ENCODE results near the gene DPH5.
"Not testable (repeated sequence)": the region's sequence is repeated elsewhere in the genome, so short reads cannot be mapped to it uniquely, and the experiment has no call there.

DPH5 gene

DNA sequence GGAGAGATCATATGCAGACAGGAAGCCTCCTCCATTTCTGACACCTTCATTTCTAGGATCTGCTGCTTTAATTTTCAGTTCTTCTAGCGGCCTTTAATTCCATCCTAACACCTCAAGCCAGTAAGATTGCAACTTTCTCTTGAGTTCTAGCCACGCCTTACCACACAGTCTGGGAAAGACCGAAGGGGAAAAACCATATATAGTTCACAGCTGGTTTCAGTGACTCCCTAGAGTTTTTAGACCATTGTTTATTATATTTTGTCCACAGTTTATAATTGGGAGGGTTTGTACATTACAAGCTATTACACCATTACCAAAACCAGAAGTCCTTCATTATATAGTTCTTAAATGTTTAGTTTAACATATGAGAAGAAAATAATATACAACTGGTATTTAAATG is 37.5 kb downstream of the DPH5 start:
- DNase-seq (ENCODE audit: low read depth in 2 of 2), result no peak

DNA sequence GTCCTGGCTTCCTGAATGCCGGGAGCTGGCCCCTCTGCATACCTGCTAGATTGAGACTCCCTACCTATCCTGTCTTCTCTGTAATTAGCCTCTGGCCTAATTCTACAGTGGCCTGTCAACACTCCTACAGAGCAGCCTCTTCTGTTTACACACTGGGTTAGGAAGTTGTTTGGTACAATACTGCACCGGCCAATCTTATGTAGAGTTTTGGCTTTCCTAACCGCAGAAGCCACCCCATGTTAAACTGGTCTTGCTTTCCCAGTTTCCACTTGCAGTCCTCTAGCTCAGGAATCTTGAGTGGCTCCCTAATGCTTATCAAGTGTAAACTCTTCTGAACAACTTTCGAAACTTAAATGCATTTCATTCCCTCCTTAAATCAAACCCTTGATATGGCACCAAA is 42.8 kb downstream of the DPH5 start:
- no peak for DNase-seq (ENCODE audit: low read depth in 2 of 2)

GRCh38 chr1:100979631-100980030 is 46.0 kb downstream of the DPH5 start:
- DNase-seq (ENCODE audit: low read depth in 2 of 2), result no peak

DNA sequence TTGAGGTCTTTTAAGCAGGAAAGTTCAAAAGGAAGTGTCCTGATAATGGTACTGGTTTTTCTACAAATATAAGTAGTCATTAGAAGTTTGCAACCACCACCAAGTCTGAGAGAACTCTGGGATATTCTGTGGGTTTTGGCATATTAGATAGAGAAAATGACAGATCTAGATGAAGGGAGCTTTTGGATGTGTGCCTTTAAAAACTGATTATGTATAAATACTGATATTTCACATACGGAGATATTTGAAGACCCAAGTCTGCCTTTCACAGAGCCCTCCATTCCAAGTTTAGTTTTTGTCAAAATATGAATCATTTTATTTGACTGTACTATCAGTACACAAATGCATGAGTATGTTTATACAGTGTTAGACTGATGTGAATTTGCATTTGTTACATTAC is 48.6 kb downstream of the DPH5 start:
- no peak for DNase-seq (ENCODE audit: low read depth in 2 of 2)

DNA sequence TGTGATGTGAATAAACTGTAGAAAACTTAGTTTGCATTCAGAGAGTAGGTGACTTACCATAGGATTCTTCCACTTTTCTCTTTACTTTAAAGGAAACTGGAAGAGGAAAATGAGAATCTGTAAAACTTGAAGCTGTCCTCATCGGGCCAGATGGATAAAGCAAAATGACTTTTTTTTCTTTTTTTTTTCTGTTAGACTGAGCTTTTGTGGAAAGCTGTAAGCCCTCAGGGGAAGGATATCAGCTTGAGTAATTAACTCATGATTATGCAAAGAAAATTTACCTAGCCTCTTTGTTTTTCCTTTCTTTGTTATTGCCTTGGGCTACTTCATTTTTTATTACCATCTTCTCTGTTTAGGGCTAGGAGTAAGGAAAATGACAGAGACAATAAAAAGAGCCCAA is 53.4 kb downstream of the DPH5 start:
- no peak for DNase-seq (ENCODE audit: low read depth in 2 of 2)

DNA sequence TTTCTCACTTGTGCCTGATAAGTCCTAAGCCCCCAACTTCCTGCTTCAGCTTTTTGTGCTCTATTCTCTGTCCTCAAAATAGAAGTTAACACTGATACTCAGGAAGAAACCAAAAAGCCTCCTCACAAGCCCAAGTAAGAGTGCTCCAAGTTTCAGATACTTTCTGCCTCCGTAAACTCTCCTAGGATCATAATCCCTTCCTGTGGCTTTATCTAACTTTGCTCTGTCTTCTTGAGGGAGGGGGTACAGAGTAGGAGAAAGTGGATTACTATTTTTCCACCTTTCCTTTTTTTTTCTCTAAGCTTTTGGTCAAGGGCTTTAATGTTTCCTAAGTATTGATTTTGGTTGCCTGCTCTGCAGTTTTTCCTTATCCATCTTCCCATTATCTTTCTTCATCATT is 54.6 kb downstream of the DPH5 start:
- DNase-seq (ENCODE audit: low read depth in 2 of 2), result no peak

DNA sequence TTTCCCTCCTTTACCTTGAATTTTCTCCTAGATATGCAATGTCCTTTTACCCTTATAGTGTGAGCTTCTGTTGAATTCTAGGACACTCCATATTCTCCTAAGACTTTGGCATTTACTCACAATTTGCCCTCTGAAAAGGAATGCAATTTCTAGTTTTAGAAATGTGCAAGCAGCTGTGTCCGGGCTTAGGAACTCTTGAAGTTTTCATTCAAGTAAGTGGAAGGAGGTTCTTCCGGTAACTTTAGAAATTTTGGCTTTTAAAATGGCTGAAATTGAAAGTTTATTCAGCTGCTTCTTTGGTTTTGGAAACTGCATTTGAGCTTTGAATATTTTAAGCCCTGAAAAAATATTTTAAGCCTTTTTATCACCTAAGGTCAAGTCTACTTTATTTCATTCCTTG is 56.3 kb downstream of the DPH5 start:
- no peak for DNase-seq (ENCODE audit: low read depth in 2 of 2)

DNA sequence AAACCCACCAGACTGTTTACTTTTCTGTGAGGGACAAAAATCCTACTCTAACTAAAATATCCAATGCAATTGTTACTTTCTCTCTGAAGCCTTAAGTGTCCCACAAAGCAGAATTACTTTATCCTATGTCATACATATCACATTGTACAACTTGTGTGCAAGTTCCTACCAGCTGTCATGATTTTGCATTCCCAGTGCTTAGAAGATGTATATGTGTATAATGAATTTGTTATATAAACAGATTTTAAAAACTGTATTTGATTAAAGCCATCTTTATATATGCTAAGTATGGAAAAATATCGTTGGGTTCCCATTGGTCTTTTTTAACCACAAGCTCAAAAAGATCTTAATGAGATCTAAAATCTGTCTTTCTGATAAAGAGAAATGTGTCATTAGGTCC is 57.0 kb downstream of the DPH5 start:
- no peak for DNase-seq (ENCODE audit: low read depth in 2 of 2)

DNA sequence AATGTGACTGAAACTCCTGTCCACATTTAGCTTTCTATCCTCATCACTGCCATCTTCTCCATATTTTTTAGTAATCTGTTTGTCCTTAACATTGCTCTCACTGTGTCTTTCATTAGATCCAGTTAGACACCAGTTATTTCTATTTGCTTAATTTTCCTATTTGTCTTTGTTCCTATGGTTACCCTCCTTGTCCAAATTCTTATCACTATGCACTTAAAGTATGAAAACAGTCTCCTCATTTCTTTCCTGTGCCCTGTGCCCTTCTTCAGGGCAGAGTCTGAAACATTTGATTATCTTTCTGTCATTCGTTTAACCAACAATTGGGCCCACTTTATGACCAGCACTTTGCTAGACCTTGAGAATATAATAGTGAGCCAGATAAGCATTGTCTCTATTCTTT is 65.5 kb downstream of the DPH5 start:
- no peak for DNase-seq (ENCODE audit: low read depth in 2 of 2)

- DNase-seq (ENCODE audit: low read depth in 2 of 2), result no peak
Observed at GRCh38 chr1:100959502-100960060, 66.0 kb downstream of the DPH5 start.

DNA sequence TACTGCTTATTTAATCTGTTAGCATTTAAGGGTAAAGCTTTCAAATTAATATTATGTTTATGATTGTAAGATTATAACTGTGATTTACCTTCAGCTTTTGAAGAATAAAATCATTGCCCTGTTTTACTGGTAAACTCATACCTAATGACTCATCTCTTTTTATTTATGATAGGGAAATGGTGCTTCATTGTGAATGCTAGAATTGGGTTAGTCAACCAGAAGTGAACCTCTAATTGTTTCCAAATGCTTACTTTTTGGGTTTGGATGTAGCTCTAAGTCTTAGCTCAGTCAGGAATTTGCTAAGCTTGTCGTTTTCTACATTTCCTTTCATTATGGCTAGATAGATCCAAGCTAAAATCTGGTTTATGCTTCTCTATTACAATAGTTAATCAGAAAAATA is 70.3 kb downstream of the DPH5 start:
- no peak for DNase-seq (ENCODE audit: low read depth in 2 of 2)

- DNase-seq (ENCODE audit: low read depth in 2 of 2), result no peak
Observed at GRCh38 chr1:100953960-100954730, 71.4 kb downstream of the DPH5 start.

DNA sequence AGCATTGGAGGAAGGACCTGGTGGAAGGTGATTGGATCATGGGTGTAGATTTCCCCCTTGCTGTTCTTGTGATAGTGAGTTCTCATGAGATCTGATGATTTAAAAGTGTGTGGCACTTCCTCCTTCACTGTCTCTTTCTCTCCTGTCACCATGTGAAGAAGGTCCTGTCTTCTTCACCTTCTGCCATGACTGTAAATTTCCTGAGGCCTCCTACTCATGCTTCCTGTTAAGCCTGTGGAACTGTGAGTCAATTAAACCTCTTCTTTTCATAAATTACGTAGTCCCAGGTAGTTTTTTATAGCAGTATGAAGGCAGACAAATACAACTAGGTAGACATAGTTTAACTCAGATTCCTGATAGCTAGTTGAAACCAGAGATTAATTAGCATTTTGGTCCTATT is 72.6 kb downstream of the DPH5 start:
- not testable (repeated sequence) for DNase-seq (ENCODE audit: low read depth in 2 of 2)

DNA sequence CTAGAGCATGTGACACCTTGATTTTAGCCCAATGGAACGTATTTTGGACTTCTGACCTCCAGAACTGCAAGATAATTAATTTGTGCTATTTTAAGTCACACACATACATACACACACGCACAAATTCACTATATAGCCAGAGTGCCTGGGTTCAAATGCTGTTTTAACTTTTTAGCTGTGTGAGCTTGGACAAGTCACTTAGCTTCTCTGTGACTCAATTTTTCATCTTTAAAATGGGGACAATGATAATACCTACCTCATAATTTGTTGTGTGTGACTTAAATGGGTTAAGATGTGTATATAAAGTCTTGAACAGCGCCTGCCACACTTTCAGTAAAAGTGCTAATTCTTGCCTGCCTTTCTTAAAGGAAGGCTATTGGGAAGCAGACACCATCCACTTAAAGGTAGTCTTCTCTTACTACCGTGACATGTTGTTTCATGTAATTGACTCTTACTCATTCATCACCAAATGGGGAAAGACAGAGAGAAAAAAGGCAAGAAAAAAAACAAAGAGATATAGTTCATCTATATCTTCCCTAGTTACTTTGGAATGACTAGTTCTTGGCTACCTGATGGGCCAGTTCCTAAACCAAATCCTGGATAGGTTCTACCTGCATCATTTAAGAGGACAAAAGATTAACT is 73.4 kb downstream of the DPH5 start:
- no peak for DNase-seq (ENCODE audit: low read depth in 2 of 2)

- DNase-seq (ENCODE audit: low read depth in 2 of 2), result no peak
Observed at GRCh38 chr1:100950781-100951180, 74.8 kb downstream of the DPH5 start.

- DNase-seq (ENCODE audit: low read depth in 2 of 2), result no peak
Observed at GRCh38 chr1:100950337-100950736, 75.2 kb downstream of the DPH5 start.

DNA sequence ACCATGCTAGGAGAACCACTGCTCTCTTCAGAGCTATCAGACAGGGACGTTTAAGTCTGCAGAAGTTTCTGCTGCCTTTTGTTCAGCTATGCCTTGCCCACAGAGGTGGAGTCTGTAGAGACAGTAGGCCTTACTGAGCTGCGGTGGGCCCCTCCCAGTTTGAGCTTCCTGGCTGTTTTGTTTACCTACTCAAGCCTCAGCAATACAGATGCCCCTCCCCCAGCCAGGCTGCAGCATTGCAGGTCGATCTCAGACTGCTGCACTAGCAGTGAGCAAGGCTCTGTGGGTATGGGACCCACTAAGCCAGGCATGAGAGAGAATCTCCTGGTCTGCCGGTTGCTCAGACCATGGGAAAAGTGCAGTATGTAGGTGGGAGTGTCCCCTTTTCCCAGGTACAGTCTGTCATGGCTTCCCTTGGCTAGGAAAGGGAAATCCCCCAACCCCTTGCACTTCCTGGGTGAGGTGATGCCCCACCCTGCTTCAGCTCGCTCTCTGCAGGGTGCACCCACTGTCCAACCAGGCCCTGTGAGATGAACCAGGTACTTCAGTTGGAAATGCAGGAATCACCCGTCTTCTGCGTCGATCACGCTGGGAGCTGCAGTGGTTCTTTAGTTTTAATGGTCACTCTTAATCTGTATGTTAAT is 75.9 kb downstream of the DPH5 start:
- not testable (repeated sequence) for DNase-seq (ENCODE audit: low read depth in 2 of 2)

- DNase-seq (ENCODE audit: low read depth in 2 of 2), result not testable (repeated sequence)
Observed at GRCh38 chr1:100948721-100949405, 76.7 kb downstream of the DPH5 start.

GRCh38 chr1:100947816-100948215 is 77.8 kb downstream of the DPH5 start:
- DNase-seq (ENCODE audit: low read depth in 2 of 2), result not testable (repeated sequence)

DNA sequence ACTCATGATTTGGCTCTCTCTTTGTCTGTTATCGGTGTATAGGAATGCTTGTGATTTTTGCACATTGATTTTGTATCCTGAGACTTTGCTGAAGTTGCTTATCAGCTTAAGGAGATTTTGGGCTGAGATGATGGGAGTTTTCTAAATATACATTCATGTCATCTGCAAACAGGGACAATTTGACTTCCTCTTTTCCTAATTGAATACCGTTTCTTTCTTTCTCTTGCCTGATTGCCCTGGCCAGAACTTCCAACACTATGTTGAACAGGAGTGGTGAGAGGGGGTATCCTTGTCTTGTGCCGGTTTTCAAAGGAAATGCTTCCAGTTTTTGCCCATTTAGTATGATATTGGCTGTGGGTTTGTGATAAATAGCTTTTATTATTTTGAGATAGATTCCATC is 79.5 kb downstream of the DPH5 start:
- not testable (repeated sequence) for DNase-seq (ENCODE audit: low read depth in 2 of 2)

DNA sequence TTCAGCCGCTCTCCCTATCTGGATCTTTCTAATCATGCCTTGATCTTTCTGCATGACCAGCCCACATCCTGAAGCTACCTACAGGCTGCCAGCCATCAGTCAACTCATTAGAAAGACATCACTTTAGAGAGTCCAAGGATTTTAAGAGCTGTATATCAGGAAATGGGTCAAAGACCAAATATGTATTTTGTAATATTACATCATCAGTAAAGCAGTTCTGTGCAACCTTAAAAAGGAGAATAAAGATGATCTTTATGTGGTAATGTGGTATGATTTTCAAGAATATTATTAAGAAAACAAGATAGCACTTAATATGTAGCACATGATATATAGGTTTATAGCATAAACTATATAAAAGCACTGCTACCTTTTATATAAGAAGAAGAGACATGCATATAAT is 82.1 kb downstream of the DPH5 start:
- DNase-seq (ENCODE audit: low read depth in 2 of 2), result no peak

All from stimulated activated CD4-positive, alpha-beta T cell treated with anti-CD3 and anti-CD28 coated beads, Interleukin-12 subunit alpha, Interleukin-12 subunit beta, amount 100 ng/mL, for 24 hours (primary cell).